ENCODE data around the gene GNB5.
A peak's percentile ranks its signal among the peaks of the same experiment; 100 is the strongest.
"Not testable (repeated sequence)": the region's sequence is repeated elsewhere in the genome, so short reads cannot be mapped to it uniquely, and the experiment has no call there.

The GNB5 gene

GRCh38 chr15:52191207-52191606 lies at the start of gene GNB5:
Gene GNB5 (minus strand): TSS chr15:52191392. CDS start chr15:52184676, 6,716 bp downstream.
- peak in 3 of 58 donors; percentile 8 to 46 (median 8) for DNase-seq

GRCh38 chr15:52240166-52240565 lies 49.0 kb upstream of the GNB5 start:
- no peak for DNase-seq

GRCh38 chr15:52238989-52239525 lies 47.9 kb upstream of the GNB5 start:
- not testable (repeated sequence) for DNase-seq

- no peak for DNase-seq
Measured at GRCh38 chr15:52238149-52238548, 47.0 kb upstream of the GNB5 start.

- DNase-seq: no peak
Measured at GRCh38 chr15:52236013-52236412, 44.8 kb upstream of the GNB5 start.

GRCh38 chr15:52234596-52235541 lies 43.7 kb upstream of the GNB5 start:
- DNase-seq: no peak

GRCh38 chr15:52233405-52233804 lies 42.2 kb upstream of the GNB5 start:
- no peak for DNase-seq

- no peak for DNase-seq
Measured at GRCh38 chr15:52232327-52232726, 41.1 kb upstream of the GNB5 start.

GRCh38 chr15:52230073-52230472 lies 38.9 kb upstream of the GNB5 start:
- DNase-seq: no peak

- no peak for DNase-seq
Measured at GRCh38 chr15:52228921-52229320, 37.7 kb upstream of the GNB5 start.

- DNase-seq: peak in 43 of 58 donors; percentile 5 to 72 (median 26)
Measured at GRCh38 chr15:52227456-52227855, 36.3 kb upstream of the GNB5 start.

- DNase-seq: no peak
Measured at GRCh38 chr15:52225230-52225629, 34.0 kb upstream of the GNB5 start.

GRCh38 chr15:52224211-52224610 lies 33.0 kb upstream of the GNB5 start:
- no peak for DNase-seq

GRCh38 chr15:52221730-52222129 lies 30.5 kb upstream of the GNB5 start:
- no peak for DNase-seq

- no peak for DNase-seq
Measured at GRCh38 chr15:52220937-52221660, 29.9 kb upstream of the GNB5 start.

GRCh38 chr15:52220251-52220650 lies 29.1 kb upstream of the GNB5 start:
- DNase-seq: no peak

GRCh38 chr15:52218816-52219215 lies 27.6 kb upstream of the GNB5 start:
- DNase-seq: no peak

- no peak for DNase-seq
Measured at GRCh38 chr15:52218371-52218770, 27.2 kb upstream of the GNB5 start.

GRCh38 chr15:52217186-52217585 lies 26.0 kb upstream of the GNB5 start:
- DNase-seq: no peak

- no peak for DNase-seq
Measured at GRCh38 chr15:52214553-52214952, 23.4 kb upstream of the GNB5 start.

GRCh38 chr15:52213206-52213605 lies 22.0 kb upstream of the GNB5 start:
- no peak for DNase-seq

GRCh38 chr15:52208306-52208946 lies 17.2 kb upstream of the GNB5 start:
- DNase-seq: peak in 23 of 58 donors; percentile 2 to 49 (median 13)

Measured in anterior cingulate cortex (tissue), 58 donors.